GM21381 (cell line): ENCODE measurements around the gene COL27A1.
"Not testable (repeated sequence)": the region's sequence is repeated elsewhere in the genome, so short reads cannot be mapped to it uniquely, and the experiment has no call there.

Experiments used
- ATAC-seq: cut with Tn5 transposase; IDR thresholded peaks from one replicate; pipeline ENCODE4 v1.9.1; 2021; ENCODE audit warnings: mild to moderate bottlenecking, moderate library complexity; ENCODE audit not compliant: unreplicated experiment

Gene COL27A1

GRCh38 chr9:114180696-114181606, 25.6 kb downstream of the COL27A1 start:
- no peak for ATAC-seq

GRCh38 chr9:114181607-114182409, 26.5 kb downstream of the COL27A1 start:
- ATAC-seq = no peak

DNA sequence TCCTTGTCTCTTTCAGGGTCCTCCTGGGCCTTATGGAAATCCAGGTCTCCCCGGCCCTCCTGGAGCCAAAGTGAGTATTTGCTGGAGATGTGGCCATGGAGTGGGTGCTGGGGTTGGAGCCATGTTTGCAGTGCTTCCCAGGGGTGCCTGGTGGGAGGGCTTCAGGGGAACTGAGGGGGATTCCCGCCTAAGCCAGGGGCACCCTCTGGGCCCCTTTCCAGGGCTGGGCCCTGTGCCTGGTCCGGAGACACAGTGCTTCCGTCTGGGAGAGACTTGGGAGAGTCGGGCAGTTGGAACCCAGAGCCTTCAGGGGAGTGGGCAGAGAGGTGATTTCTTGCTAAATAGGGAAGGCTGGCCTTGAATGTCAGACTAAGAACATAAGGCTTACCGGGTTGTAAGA, 27.7 kb downstream of the COL27A1 start:
- ATAC-seq = no peak

GRCh38 chr9:114184071-114184470, 28.7 kb downstream of the COL27A1 start:
- ATAC-seq = no peak

- no peak for ATAC-seq
These were observed 29.5 kb downstream of the COL27A1 start for GRCh38 chr9:114184866-114185265.

GRCh38 chr9:114185570-114186490, 30.5 kb downstream of the COL27A1 start:
- no peak for ATAC-seq

GRCh38 chr9:114186605-114187289, 31.4 kb downstream of the COL27A1 start:
- ATAC-seq = no peak

- ATAC-seq = no peak
These were observed 32.5 kb downstream of the COL27A1 start for GRCh38 chr9:114187827-114188226.

GRCh38 chr9:114189823-114190562, 34.7 kb downstream of the COL27A1 start:
- ATAC-seq = no peak

DNA sequence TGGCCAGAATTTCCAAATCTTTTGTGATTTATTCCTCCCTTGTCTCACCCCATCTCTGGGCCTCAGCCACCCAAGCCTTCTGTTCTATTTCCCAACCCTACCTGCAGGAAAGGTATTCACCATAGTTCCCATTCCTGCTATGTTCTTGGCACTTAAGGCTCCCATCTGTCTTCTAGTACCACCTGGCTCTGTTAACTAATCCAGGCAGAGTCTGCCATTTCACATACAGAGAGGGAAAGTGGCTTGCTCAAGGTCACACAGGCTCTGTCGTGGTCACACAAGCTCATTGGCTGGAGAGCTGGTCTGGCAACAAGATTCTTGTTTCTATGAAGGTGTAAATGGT, 35.2 kb downstream of the COL27A1 start:
- no peak for ATAC-seq

DNA sequence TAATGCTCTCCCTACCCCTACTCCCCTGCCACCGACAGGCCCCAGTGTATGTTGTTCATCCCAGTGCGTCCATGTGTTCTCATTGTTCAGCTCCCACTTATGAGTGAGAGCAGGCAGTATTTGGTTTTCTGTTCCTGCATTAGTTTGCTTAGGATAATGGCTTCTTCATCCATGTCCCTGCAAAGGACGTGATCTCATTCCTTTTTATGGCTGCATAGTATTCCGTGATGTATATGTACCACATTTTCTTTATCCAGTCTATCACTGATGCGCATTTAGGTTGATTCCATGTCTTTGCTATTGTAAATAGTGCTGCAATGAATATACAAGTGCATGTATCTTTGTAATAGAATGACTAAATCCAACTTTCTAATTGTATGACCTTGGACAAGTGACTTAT, 36.1 kb downstream of the COL27A1 start:
- ATAC-seq = not testable (repeated sequence)

DNA sequence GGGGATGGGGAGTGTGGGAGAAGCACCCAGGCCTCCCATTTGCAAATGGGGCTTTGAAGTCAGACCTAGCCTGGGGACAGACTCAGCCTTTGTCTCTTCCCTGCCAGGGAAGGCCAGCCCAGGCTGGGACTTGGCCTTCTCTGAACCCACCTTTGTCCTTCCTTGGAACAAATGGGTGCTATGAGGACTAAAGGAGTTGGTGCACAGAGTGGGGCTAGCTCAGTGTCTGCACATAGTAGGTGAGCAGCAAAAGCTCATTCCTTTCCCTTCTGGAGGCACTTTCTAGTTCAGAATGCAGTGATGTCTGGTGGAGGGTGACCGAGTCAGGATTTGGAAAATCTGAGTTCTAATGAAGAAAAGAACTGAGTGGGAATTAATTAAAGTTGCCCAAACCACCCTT, 37.2 kb downstream of the COL27A1 start:
- no peak for ATAC-seq

DNA sequence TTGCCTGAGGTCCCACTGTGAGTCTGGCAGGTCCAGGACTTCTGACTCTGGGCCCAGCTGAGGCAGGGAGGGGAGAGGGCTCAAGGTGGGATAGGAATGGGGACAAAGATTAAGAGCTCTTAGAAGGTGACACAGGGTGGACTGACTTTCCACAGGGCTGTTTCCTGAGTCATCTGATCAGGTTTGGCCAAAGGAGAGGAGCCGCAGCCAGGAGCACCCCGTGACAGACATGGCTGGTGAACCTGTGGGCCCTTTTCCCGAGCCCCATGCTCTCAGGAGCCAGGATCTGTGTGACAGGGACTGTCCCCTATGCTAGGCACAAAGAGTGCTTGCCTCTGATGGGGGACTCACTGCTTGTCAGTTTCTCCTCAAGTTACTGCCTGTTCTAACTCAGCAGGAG, 37.8 kb downstream of the COL27A1 start:
- ATAC-seq = no peak

GRCh38 chr9:114196117-114196516, 40.8 kb downstream of the COL27A1 start:
- no peak for ATAC-seq

GRCh38 chr9:114196979-114197622, 41.8 kb downstream of the COL27A1 start:
- no peak for ATAC-seq

- ATAC-seq = no peak
These were observed 43.1 kb downstream of the COL27A1 start for GRCh38 chr9:114198249-114199040.

- no peak for ATAC-seq
These were observed 45.5 kb downstream of the COL27A1 start for GRCh38 chr9:114200721-114201300.

DNA sequence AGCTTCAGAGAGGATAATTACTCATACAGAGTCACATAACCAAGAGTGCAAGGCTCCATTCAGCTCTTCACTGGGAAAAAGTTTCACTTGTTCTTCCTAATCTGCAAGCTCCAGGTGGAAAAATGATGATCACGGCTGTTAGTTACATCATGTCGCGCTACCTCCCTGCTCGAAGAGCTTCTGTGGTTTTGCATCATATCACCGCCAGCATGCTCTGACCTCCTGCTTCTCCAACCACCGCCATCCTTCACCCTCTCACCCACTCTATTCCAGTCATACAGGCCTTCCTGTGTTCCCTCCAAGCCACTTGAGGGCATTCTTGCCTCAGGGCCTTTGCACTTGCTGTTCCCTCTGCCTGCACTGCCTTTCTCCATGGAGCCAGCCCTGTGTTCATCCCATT, 47.1 kb downstream of the COL27A1 start:
- ATAC-seq = no peak
